ENCODE data around the gene KAZN. TPM values are rescaled to one million over a fixed set of nuclear protein-coding genes. Genes with fewer than 3 reads are reported as not detected.

KAZN gene
- total and polyA plus RNA-seq, 10 donors: 20.0 to 245 (median 144) TPM

- Histone ChIP-seq H3K36me3 (no peaks in the 10 kb centered on the region), H3K4me1 (peaks cover 0 to 3% (median 0%) of the 10 kb centered on the region in 6 donors), H3K27me3 (replicated peaks in 1 of 7) (peaks cover 0 to 3% (median 0%) of the 10 kb centered on the region in 7 donors), H3K9me3 (no peaks in the 10 kb centered on the region), H3K4me3 (no peak overlapping the region), H3K27ac (no peak overlapping the region)
- TF ChIP-seq CTCF (IDR thresholded peaks at IDR 0.05 in 8 of 11, conservative IDR thresholded peaks at IDR 0.05 in 3 of 11) (no peak), POLR2A (IDR thresholded peaks at IDR 0.05) (no peak), POLR2AphosphoS5 (IDR thresholded peaks at IDR 0.05) (no peak)
- intact Hi-C loops (cut with DNase I; ENCODE audit: low total_unique reads): no loop called here
- DNase-seq: no peak
- 84 to 97% (median 85%) methylated on average over 12 of the region's 12 CpGs for WGBS, 5 donors
Measured at GRCh38 chr1:14769486-14770274, 171.2 kb downstream of the KAZN start.

DNA sequence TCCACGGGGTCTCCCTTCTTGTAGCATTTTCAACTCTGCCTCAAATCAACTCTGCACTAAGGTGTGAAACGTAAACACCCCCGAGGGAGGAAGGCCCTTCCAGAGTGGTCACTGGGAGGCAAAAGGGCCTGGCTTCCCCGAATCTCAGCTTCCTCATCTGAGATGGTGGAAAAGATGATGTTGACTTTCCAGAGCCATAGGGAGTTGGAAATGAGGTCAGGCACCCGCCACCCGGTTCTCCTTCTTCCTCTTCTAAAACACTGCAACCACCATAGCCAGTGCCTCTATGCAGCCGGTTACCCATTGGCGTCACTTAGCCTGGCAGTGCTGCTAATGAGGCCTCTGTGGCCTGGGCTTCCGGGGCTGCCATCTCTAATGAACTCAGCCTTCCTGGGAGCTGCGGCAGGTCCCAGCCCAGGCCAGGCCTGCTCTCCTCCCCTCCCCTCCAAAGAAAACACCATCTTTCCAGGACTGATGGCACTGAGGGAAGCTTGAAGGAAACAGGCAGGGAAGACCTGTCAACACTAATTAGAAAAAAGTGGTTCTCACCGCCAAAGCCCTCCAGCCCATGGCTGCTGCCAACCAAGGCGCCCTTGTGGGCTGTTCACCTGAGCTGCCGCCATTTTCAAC is 175.0 kb downstream of the KAZN start:
- H3K36me3 ChIP-seq: no peaks in the 10 kb centered on the region
- H3K27me3 ChIP-seq (replicated peaks in 1 of 7): no peaks in the 10 kb centered on the region
- intact Hi-C loops (cut with DNase I; ENCODE audit: low total_unique reads): no loop called here
- no peak overlapping the region for H3K4me3 ChIP-seq
- no peak for TF ChIP-seq POLR2AphosphoS5 (IDR thresholded peaks at IDR 0.05)
- TF ChIP-seq POLR2A (IDR thresholded peaks at IDR 0.05): no peak
- no peaks in the 10 kb centered on the region for H3K9me3 ChIP-seq
- H3K4me1 ChIP-seq: peaks cover 0 to 14% (median 5%) of the 10 kb centered on the region in 6 donors
- no peak for DNase-seq
- H3K27ac ChIP-seq: no peak overlapping the region
- WGBS, 5 donors: 79 to 93% (median 88%) methylated on average over 13 of the region's 13 CpGs

DNA sequence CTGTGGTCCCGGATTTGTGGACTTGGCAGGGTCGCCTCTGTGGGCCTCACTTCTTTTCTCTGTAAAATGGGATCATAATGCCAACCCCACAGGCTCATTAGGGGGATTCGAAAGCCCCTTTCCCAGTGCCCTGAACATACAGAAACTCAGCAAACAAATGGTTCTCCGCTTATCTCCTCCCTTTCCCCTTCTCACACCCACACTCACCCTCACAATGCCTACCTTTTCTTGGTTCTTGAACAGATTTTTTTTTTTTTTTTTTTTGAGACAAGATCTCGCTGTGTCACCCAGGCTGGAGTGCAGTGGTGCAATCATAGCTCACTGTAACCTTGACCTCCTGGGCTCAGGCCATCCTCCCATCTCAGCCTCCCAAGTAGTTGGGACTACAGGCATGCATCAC is 175.7 kb downstream of the KAZN start:
- WGBS, 5 donors: 78 to 91% (median 84%) methylated on average over 5 of the region's 5 CpGs

GRCh38 chr1:14774988-14775387 is 176.5 kb downstream of the KAZN start:
- Histone ChIP-seq H3K4me3 (no peak overlapping the region), H3K4me1 (peaks cover 0 to 28% (median 12%) of the 10 kb centered on the region in 6 donors), H3K27ac (no peak overlapping the region), H3K36me3 (no peaks in the 10 kb centered on the region), H3K9me3 (no peaks in the 10 kb centered on the region), H3K27me3 (replicated peaks in 1 of 7) (no peaks in the 10 kb centered on the region)
- TF ChIP-seq POLR2AphosphoS5 (IDR thresholded peaks at IDR 0.05): no peak
- no peak for TF ChIP-seq POLR2A (IDR thresholded peaks at IDR 0.05)
- TF ChIP-seq CTCF (IDR thresholded peaks at IDR 0.05 in 8 of 11, conservative IDR thresholded peaks at IDR 0.05 in 3 of 11): no peak
- intact Hi-C loops (cut with DNase I; ENCODE audit: low total_unique reads): no loop called here
- no peak for DNase-seq
- WGBS, 5 donors: 86 to 91% (median 90%) methylated on average over 4 of the region's 4 CpGs

More for the DNA sequence above, 175.7 kb downstream of the KAZN start:
- TF ChIP-seq CTCF (IDR thresholded peaks at IDR 0.05 in 8 of 11, conservative IDR thresholded peaks at IDR 0.05 in 3 of 11): no peak
- no peak for TF ChIP-seq POLR2AphosphoS5 (IDR thresholded peaks at IDR 0.05)
- no peak for TF ChIP-seq POLR2A (IDR thresholded peaks at IDR 0.05)
- H3K4me3 ChIP-seq: no peak overlapping the region
- H3K27ac ChIP-seq: no peak overlapping the region
- DNase-seq: no peak
- H3K27me3 ChIP-seq (replicated peaks in 1 of 7): no peaks in the 10 kb centered on the region
- no peaks in the 10 kb centered on the region for H3K36me3 ChIP-seq
- intact Hi-C loops (cut with DNase I; ENCODE audit: low total_unique reads): no loop called here
- H3K4me1 ChIP-seq: peaks cover 0 to 21% (median 10%) of the 10 kb centered on the region in 6 donors
- H3K9me3 ChIP-seq: no peaks in the 10 kb centered on the region
